GM12878 (cell line): Measurements from ENCODE around the gene RIMBP2. TPM values are rescaled to one million over a fixed set of nuclear protein-coding genes. Genes with fewer than 3 reads are reported as not detected.

Source experiments
- ATAC-seq: fragments of 200-7000 bp; cut with Tn5 transposase; 3 replicates; pipeline ENCODE4 v1.9.1; 2020; ENCODE audit warnings: mild to moderate bottlenecking, moderate library complexity
- BruUV-seq: library from RNA; stranded (reverse); fragments of 400-500 nt; replicated peaks from 2 replicates; lab custom pipeline; 2021; lab: Mats Ljungman, UMichigan
- CTCF ChIA-PET: fragments of 300-600 bp; sonication (Branson Sonifier 250); formaldehyde crosslinking; extraction: SDS; loops from one replicate; lab custom pipeline; 2021; ENCODE audit warnings: inconsistent platforms; lab: Yijun Ruan, JAX
- POLR2A ChIA-PET: fragments of 350-600 bp; formaldehyde crosslinking; extraction: SDS; loops from one replicate; lab custom pipeline; 2021; ENCODE audit warnings: inconsistent platforms; lab: Charles Lee
- RAD21 ChIA-PET: fragments of 300-600 bp; sonication (Branson Sonifier 250); formaldehyde crosslinking; loops from one replicate; lab custom pipeline; 2023; ENCODE audit warnings: antibody characterized with exemption; ENCODE audit not compliant: unreplicated experiment; lab: Charles Lee
- SMC1A ChIA-PET: fragments of 300-600 bp; sonication (Branson Sonifier 250); formaldehyde crosslinking; loops from one replicate; lab custom pipeline; 2023; ENCODE audit not compliant: unreplicated experiment, uncharacterized antibody; lab: Charles Lee
- DNase-seq: peaks from one replicate; pipeline ENCODE4 v3.0.0-alpha.2; 2011; ENCODE audit warnings: low read depth, low spot score
- FAIRE-seq: peaks from 3 replicates; lab custom pipeline; 2011; peaks lifted over from hg19 to GRCh38; lab: Jason Lieb, UNC
- H2AFZ ChIP-seq: 2 replicates; pipeline ENCODE4 v1.6.0; 2011; ENCODE audit warnings: low read depth, low read length, control low read depth; ENCODE audit not compliant: control insufficient read depth
- H3K27ac ChIP-seq: 2 replicates; pipeline ENCODE4 v1.5.1; 2011; ENCODE audit warnings: control low read depth; ENCODE audit not compliant: control insufficient read depth, insufficient read depth
- H3K27me3 ChIP-seq, 2 experiments: replicated peaks in 1 of 2; 2 replicates each; pipeline versions ENCODE4 v1.6.0 to v1.6.1; 2011; ENCODE audit warnings: low read length in 1 of 2; ENCODE audit not compliant: control insufficient read depth in 2 of 2, insufficient read depth in 2 of 2
- H3K36me3 ChIP-seq, 2 experiments: 2 replicates each; pipeline ENCODE4 v1.5.1; 2011; ENCODE audit warnings: low read length in 1 of 2; ENCODE audit not compliant: control insufficient read depth in 2 of 2, insufficient read depth in 2 of 2
- H3K4me1 ChIP-seq: 2 replicates; pipeline ENCODE4 v1.6.1; 2011; ENCODE audit warnings: mild to moderate bottlenecking, low read length, moderate library complexity, mixed read lengths; ENCODE audit not compliant: control insufficient read depth, insufficient read depth
- H3K4me2 ChIP-seq: 2 replicates; pipeline ENCODE4 v1.6.0; 2011; ENCODE audit warnings: control low read depth; ENCODE audit not compliant: control insufficient read depth, insufficient read depth
- H3K4me3 ChIP-seq: fragments of 200-600 bp; sonication (generic); 2 replicates; pipeline ENCODE4 v1.5.1; 2016
- H3K79me2 ChIP-seq: 2 replicates; pipeline ENCODE4 v1.6.0; 2011; ENCODE audit warnings: low read length; ENCODE audit not compliant: control insufficient read depth, insufficient read depth
- H3K9ac ChIP-seq: 2 replicates; pipeline ENCODE4 v1.8.0; 2011; ENCODE audit warnings: low read length, control low read depth, mixed read lengths; ENCODE audit not compliant: control insufficient read depth, insufficient read depth
- H3K9me3 ChIP-seq: replicated peaks from 3 replicates; pipeline ENCODE4 v1.5.1; 2011; ENCODE audit warnings: mild to moderate bottlenecking, low read length; ENCODE audit not compliant: control insufficient read depth, insufficient read depth
- H4K20me1 ChIP-seq: 2 replicates; pipeline ENCODE4 v1.6.0; 2011; ENCODE audit not compliant: control insufficient read depth, insufficient read depth
- BHLHE40 ChIP-seq, 2 experiments: fragments of 450-650 bp in 1 of 2; IDR thresholded peaks; 2 replicates each; pipeline ENCODE4 v1.6.1; 2011 to 2017; ENCODE audit warnings: low read depth in 2 of 2, borderline replicate concordance in 1 of 2, improper control_type of control experiment in 1 of 2, low read length in 1 of 2, mild to moderate bottlenecking in 1 of 2
- CHD2 ChIP-seq: IDR thresholded peaks from 2 replicates; pipeline ENCODE4 v1.6.1; 2011; ENCODE audit warnings: low read depth, low read length, improper control_type of control experiment, borderline replicate concordance
- IKZF2 ChIP-seq, 2 experiments: fragments of 450-650 bp; IDR thresholded peaks; 2 replicates each; pipeline ENCODE4 v1.6.1; 2017; ENCODE audit warnings: mild to moderate bottlenecking in 2 of 2, moderate library complexity in 2 of 2
- LARP7 ChIP-seq: fragments of 450-650 bp; IDR thresholded peaks from 2 replicates; pipeline ENCODE4 v1.6.1; 2017; ENCODE audit warnings: mild to moderate bottlenecking
- PAX8 ChIP-seq: fragments of 450-650 bp; IDR thresholded peaks from 2 replicates; pipeline ENCODE4 v1.6.1; 2017; ENCODE audit warnings: mild to moderate bottlenecking, moderate library complexity
- YBX1 ChIP-seq: fragments of 450-650 bp; IDR thresholded peaks from 2 replicates; pipeline ENCODE4 v1.6.1; 2016; ENCODE audit warnings: antibody characterized with exemption
- WGBS: methylation state at CpG from one replicate; pipeline ENCODE4 v1.1.6; 2016; ENCODE audit warnings: low lambda C conversion rate; ENCODE audit not compliant: insufficient replicate concordance, insufficient coverage; ENCODE audit errors: missing lambda C conversion rate; 5-methylcytosine and 5-hydroxymethylcytosine counted together
- in situ Hi-C: fragments of 300-500 bp; cut with MboI; formaldehyde crosslinking; loops from 9 replicates; pipeline ENCODE4 v1.14.3; 2018; ENCODE audit warnings: mixed read lengths
- intact Hi-C: fragments of 100-400 bp; cut with micrococcal nuclease; formaldehyde crosslinking; loops from one replicate; pipeline ENCODE4 v1.14.2; 2022; ENCODE audit not compliant: unreplicated experiment
- polyA plus RNA-seq, 11 experiments: library from polyadenylated mRNA; depleted of rRNA in 4 of 11; unstranded in 6 of 11; stranded (reverse) in 5 of 11; fragments of >200 nt; fragmentation: Nextera tagmentation in 4 of 11; fragmentation: Illumina TruSeq in 1 of 11; extraction: Ambion mirVana in 4 of 11; extraction: Trizol in 1 of 11; gene quantifications; 1 replicate in 1 of 11; 2 replicates in 10 of 11; pipeline versions ENCODE4 v1.2.1 to v1.2.3, GENCODE V29; 2011 to 2016; ENCODE audit warnings: inconsistent platforms in 2 of 11, missing spikeins in 2 of 11, low read depth in 1 of 11
- total RNA-seq, 4 experiments: library from RNA; depleted of rRNA in 3 of 4; stranded (reverse); fragments of >200 nt in 3 of 4; fragmentation: Illumina TruSeq in 1 of 4; extraction: Trizol in 1 of 4; gene quantifications; 2 replicates each; pipeline versions ENCODE4 v1.2.1 to v1.2.3, GENCODE V29; 2013 to 2021
- TF ChIP-seq, protein P1 (sequence below): fragments of 450-650 bp; IDR thresholded peaks from 2 replicates; pipeline ENCODE4 v1.6.1; 2017; ENCODE audit warnings: mild to moderate bottlenecking, low read depth, inconsistent platforms; ENCODE audit not compliant: poor library complexity, severe bottlenecking
- TF ChIP-seq, protein P2 (sequence below): fragments of 450-650 bp; IDR thresholded peaks from 2 replicates; pipeline ENCODE4 v1.6.1; 2017; ENCODE audit warnings: mild to moderate bottlenecking, moderate library complexity

The RIMBP2 gene
- total and polyA plus RNA-seq, 10 of the 15 experiments (the other 5 are each of a cell fraction or from before 2014, with no cell fraction given), result 0.04 to 2.9 (median 0.07) TPM; not detected in 1

DNA sequence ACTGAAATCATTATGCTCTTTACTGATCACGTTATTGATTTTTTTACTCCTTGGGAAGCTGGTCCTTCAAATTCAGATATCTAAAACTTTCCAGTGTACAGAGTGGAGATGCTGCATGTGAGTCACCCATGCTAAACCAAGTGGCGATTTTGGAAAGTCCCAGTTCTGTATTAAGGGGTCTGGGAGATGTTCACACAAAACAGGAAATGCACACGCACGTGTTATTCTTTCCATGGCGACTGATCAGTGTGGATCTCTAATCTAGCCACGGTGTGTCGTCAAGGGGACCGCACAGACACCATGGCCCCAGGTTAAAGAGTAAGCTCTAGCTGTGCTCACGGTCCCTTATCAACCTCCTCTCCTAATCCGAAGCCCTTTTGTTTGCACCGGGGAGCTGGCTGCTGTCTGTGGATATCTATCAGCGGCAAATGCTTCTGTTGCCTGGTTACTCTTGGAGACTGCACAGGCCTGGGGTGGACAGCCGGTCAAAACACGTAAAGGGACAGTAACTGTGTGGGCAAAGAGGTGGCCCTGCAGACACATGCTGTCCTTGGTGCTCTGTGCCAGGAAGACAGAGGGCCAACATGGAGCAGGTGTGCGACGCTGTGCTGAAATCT, 96.6 kb downstream of the RIMBP2 start:
- Histone ChIP-seq H3K27me3 (no peaks in the 10 kb centered on the region), H3K4me1 (no peaks in the 10 kb centered on the region), H3K4me3 (no peak overlapping the region), H3K27ac (no peak overlapping the region), H3K9ac (no peak overlapping the region), H3K9me3 (peaks cover 2% of the 10 kb centered on the region; the same call in 2 of the 3 replicates), H2AFZ (no peak overlapping the region), H4K20me1 (no peaks in the 10 kb centered on the region), H3K79me2 (no peaks in the 10 kb centered on the region), H3K4me2 (no peak overlapping the region), H3K36me3 (no peaks in the 10 kb centered on the region)
- no TSS peak for BruUV-seq
- RAD21 ChIA-PET, result no interaction called here
- WGBS, result 35% methylated on average over 16 of the region's 16 CpGs
- intact Hi-C loops, result no loop called here
- in situ Hi-C loops, result no loop called here
- ATAC-seq (no peak), FAIRE-seq (no peak), DNase-seq (no peak)
- CTCF ChIA-PET, result interaction anchor here (1.1 kb wide), 1 partner anchor 42 kb away, joined by 3 read pairs; no protein-coding TSS in a partner anchor
- TF ChIP-seq BHLHE40 (IDR thresholded peaks at IDR 0.05; ENCODE audit: borderline replicate concordance in 1 of 2, low read depth in 2 of 2, low read length in 1 of 2) (peak in 1 of 2 experiments; percentile 63; a peak in 2 of 4 replicates), IKZF2 (IDR thresholded peaks at IDR 0.05) (no peak), LARP7 (no peak), CHD2 (no peak), YBX1 (no peak), PAX8 (no peak)
- TF ChIP-seq, protein P1, sequence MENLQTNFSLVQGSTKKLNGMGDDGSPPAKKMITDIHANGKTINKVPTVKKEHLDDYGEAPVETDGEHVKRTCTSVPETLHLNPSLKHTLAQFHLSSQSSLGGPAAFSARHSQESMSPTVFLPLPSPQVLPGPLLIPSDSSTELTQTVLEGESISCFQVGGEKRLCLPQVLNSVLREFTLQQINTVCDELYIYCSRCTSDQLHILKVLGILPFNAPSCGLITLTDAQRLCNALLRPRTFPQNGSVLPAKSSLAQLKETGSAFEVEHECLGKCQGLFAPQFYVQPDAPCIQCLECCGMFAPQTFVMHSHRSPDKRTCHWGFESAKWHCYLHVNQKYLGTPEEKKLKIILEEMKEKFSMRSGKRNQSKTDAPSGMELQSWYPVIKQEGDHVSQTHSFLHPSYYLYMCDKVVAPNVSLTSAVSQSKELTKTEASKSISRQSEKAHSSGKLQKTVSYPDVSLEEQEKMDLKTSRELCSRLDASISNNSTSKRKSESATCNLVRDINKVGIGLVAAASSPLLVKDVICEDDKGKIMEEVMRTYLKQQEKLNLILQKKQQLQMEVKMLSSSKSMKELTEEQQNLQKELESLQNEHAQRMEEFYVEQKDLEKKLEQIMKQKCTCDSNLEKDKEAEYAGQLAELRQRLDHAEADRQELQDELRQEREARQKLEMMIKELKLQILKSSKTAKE, result no peak
- TF ChIP-seq, protein P2, sequence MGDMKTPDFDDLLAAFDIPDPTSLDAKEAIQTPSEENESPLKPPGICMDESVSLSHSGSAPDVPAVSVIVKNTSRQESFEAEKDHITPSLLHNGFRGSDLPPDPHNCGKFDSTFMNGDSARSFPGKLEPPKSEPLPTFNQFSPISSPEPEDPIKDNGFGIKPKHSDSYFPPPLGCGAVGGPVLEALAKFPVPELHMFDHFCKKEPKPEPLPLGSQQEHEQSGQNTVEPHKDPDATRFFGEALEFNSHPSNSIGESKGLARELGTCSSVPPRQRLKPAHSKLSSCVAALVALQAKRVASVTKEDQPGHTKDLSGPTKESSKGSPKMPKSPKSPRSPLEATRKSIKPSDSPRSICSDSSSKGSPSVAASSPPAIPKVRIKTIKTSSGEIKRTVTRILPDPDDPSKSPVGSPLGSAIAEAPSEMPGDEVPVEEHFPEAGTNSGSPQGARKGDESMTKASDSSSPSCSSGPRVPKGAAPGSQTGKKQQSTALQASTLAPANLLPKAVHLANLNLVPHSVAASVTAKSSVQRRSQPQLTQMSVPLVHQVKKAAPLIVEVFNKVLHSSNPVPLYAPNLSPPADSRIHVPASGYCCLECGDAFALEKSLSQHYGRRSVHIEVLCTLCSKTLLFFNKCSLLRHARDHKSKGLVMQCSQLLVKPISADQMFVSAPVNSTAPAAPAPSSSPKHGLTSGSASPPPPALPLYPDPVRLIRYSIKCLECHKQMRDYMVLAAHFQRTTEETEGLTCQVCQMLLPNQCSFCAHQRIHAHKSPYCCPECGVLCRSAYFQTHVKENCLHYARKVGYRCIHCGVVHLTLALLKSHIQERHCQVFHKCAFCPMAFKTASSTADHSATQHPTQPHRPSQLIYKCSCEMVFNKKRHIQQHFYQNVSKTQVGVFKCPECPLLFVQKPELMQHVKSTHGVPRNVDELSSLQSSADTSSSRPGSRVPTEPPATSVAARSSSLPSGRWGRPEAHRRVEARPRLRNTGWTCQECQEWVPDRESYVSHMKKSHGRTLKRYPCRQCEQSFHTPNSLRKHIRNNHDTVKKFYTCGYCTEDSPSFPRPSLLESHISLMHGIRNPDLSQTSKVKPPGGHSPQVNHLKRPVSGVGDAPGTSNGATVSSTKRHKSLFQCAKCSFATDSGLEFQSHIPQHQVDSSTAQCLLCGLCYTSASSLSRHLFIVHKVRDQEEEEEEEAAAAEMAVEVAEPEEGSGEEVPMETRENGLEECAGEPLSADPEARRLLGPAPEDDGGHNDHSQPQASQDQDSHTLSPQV, result no peak
- SMC1A ChIA-PET, result interaction anchor here (1.2 kb wide), 1 partner anchor 12 kb away, joined by 3 read pairs; no protein-coding TSS in a partner anchor
- POLR2A ChIA-PET, result no interaction called here
